ENCODE data around the gene TMEM233. TPM values are rescaled to one million over a fixed set of nuclear protein-coding genes. Genes with fewer than 3 reads are reported as not detected.
"Not testable (repeated sequence)": the region's sequence is repeated elsewhere in the genome, so short reads cannot be mapped to it uniquely, and the experiment has no call there.

TMEM233 gene
- total RNA-seq, 4 donors from 2014 or later: 0.17 to 0.91 (median 0.46) TPM

DNA sequence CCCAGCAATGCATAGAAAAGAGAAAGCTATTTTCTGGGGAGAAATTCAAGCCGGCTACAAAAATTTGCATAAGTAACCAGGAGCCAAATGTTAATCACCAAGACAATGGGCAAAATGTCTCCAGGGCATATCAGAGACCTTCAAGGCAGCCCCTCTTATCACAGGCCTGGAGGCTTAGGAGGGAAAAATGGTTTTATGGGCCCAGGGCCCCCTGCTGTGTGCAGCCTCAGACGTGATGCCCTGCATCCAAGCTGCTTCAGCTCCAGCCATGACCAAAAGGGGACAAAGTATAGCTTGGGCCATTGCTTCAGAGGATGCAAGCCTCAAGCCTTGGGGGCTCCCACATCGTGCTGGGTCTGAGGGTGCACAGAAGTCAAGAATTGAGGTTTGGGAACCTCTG lies 15.8 kb downstream of the TMEM233 start:
- H3K27me3 ChIP-seq: peaks cover 0 to 24% (median 0%) of the 10 kb centered on the region in 4 donors
- TF ChIP-seq POLR2A (IDR thresholded peaks at IDR 0.05; ENCODE audit: low read depth) (no peak), POLR2AphosphoS5 (IDR thresholded peaks at IDR 0.05) (no peak), CTCF (IDR thresholded peaks at IDR 0.05) (no peak), EP300 (IDR thresholded peaks at IDR 0.05) (no peak)
- WGBS: 100% methylated on average over 1 of the region's 3 CpGs
- H3K36me3 ChIP-seq: no peaks in the 10 kb centered on the region
- no peak overlapping the region for H3K4me3 ChIP-seq
- no peak overlapping the region for H3K27ac ChIP-seq (replicated peaks in 1 of 4)
- no peaks in the 10 kb centered on the region for H3K4me1 ChIP-seq
- intact Hi-C loops (cut with DNase I): no loop called here
- no peak for DNase-seq (ENCODE audit: extremely low spot score)
- no peaks in the 10 kb centered on the region for H3K9me3 ChIP-seq

DNA sequence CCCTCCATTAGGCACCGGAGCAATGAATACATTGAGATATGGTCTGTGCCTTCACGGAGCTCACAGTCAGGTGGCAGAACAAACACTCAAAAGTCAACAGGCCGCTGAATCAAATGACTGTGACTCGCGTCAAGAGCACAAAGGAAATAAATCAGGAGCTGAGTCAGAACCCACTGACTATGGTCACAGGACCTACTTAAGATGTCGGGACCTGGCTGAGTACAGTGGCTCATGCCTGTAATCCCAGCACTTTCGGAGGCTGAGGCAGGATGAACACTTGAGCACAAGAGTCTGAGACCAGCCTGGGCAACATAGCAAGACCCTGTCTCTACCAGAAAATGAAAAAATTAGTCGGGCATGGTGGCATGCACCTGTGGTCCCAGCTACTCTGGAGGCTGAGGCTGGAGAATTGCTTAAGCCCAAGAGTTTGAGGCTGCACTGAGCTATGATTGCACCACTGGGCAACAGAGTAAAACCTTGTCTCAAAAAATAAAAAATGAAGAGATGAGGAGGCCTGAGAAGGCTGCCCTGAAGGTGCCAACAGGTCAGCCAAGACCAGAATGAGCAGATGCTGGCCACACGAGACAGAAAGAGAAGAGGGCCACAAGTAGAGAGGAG lies 19.9 kb downstream of the TMEM233 start:
- Histone ChIP-seq H3K27me3 (peaks cover 0 to 41% (median 0%) of the 10 kb centered on the region in 4 donors), H3K27ac (replicated peaks in 1 of 4) (no peak overlapping the region), H3K4me1 (no peaks in the 10 kb centered on the region), H3K4me3 (no peak overlapping the region), H3K36me3 (no peaks in the 10 kb centered on the region), H3K9me3 (no peaks in the 10 kb centered on the region)
- 87% methylated on average over 9 of the region's 9 CpGs for WGBS
- no peak for DNase-seq (ENCODE audit: extremely low spot score)
- no peak for TF ChIP-seq POLR2A (IDR thresholded peaks at IDR 0.05; ENCODE audit: low read depth)
- TF ChIP-seq EP300 (IDR thresholded peaks at IDR 0.05): no peak
- no peak for TF ChIP-seq CTCF (IDR thresholded peaks at IDR 0.05)
- TF ChIP-seq POLR2AphosphoS5 (IDR thresholded peaks at IDR 0.05): no peak
- intact Hi-C loops (cut with DNase I): no loop called here

- Histone ChIP-seq H3K4me3 (no peak overlapping the region), H3K4me1 (no peaks in the 10 kb centered on the region), H3K36me3 (no peaks in the 10 kb centered on the region), H3K9me3 (no peaks in the 10 kb centered on the region), H3K27ac (replicated peaks in 1 of 4) (no peak overlapping the region), H3K27me3 (peaks cover 0 to 44% (median 0%) of the 10 kb centered on the region in 4 donors)
- intact Hi-C loops (cut with DNase I): no loop called here
- no peak for DNase-seq (ENCODE audit: extremely low spot score)
- TF ChIP-seq POLR2A (IDR thresholded peaks at IDR 0.05; ENCODE audit: low read depth) (no peak), EP300 (IDR thresholded peaks at IDR 0.05) (no peak), POLR2AphosphoS5 (IDR thresholded peaks at IDR 0.05) (no peak), CTCF (IDR thresholded peaks at IDR 0.05) (no peak)
These were observed 21.1 kb downstream of the TMEM233 start for GRCh38 chr12:119614705-119615104.

- Histone ChIP-seq H3K4me1 (no peaks in the 10 kb centered on the region), H3K36me3 (no peaks in the 10 kb centered on the region), H3K4me3 (no peak overlapping the region), H3K27me3 (peaks cover 0 to 40% (median 0%) of the 10 kb centered on the region in 4 donors), H3K27ac (replicated peaks in 1 of 4) (no peak overlapping the region), H3K9me3 (no peaks in the 10 kb centered on the region)
- DNase-seq (ENCODE audit: extremely low spot score): no peak
- intact Hi-C loops (cut with DNase I): no loop called here
- WGBS: 84% methylated on average over 9 of the region's 9 CpGs
- TF ChIP-seq CTCF (IDR thresholded peaks at IDR 0.05) (no peak), EP300 (IDR thresholded peaks at IDR 0.05) (no peak), POLR2AphosphoS5 (IDR thresholded peaks at IDR 0.05) (no peak), POLR2A (IDR thresholded peaks at IDR 0.05; ENCODE audit: low read depth) (no peak)
These were observed 22.2 kb downstream of the TMEM233 start for GRCh38 chr12:119615518-119616475.

DNA sequence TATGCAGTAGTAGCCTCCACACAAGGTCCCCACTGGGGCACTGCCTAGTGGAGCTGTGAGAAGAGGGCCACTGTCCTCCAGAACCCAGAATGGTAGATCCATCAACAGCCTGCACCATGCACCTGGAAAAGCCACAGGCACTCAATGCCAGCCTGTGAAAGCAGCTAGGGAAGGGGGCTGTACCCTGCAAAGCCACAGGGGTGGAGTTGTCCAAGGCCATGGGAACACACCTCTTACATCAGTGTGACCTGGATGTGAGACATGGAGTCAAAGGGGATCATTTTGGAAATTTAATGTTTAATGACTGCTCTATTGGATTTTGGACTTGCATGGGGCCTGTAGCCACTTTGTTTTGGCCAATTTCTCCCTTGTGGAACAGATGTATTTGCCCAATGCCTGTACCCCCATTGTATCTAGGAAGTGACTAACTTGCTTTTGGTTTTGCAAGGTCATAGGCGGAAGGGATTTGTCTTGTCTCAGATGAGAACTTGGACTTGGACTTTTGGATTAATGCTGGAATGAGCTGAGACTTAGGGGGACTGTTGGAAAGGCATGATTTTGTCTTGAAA lies 24.8 kb downstream of the TMEM233 start:
- 100% methylated on average over 1 of the region's 1 CpG for WGBS
- not testable (repeated sequence) for DNase-seq (ENCODE audit: extremely low spot score)

More for the DNA sequence above, 24.8 kb downstream of the TMEM233 start:
- H3K9me3 ChIP-seq; H3K4me1 ChIP-seq; H3K27ac ChIP-seq (replicated peaks in 1 of 4); H3K36me3 ChIP-seq; intact Hi-C loops (cut with DNase I); H3K4me3 ChIP-seq: not testable (repeated sequence)
- peaks cover 0 to 40% (median 0%) of the 10 kb centered on the region in 4 donors for H3K27me3 ChIP-seq
